ENCODE data around the gene TVP23C. TPM values are rescaled to one million over a fixed set of nuclear protein-coding genes. Genes with fewer than 3 reads are reported as not detected.
"Not testable (repeated sequence)": the region's sequence is repeated elsewhere in the genome, so short reads cannot be mapped to it uniquely, and the experiment has no call there.

Gene TVP23C
- total RNA-seq, 4 donors from 2014 or later: 8.4 to 24.0 (median 14.5) TPM

DNA sequence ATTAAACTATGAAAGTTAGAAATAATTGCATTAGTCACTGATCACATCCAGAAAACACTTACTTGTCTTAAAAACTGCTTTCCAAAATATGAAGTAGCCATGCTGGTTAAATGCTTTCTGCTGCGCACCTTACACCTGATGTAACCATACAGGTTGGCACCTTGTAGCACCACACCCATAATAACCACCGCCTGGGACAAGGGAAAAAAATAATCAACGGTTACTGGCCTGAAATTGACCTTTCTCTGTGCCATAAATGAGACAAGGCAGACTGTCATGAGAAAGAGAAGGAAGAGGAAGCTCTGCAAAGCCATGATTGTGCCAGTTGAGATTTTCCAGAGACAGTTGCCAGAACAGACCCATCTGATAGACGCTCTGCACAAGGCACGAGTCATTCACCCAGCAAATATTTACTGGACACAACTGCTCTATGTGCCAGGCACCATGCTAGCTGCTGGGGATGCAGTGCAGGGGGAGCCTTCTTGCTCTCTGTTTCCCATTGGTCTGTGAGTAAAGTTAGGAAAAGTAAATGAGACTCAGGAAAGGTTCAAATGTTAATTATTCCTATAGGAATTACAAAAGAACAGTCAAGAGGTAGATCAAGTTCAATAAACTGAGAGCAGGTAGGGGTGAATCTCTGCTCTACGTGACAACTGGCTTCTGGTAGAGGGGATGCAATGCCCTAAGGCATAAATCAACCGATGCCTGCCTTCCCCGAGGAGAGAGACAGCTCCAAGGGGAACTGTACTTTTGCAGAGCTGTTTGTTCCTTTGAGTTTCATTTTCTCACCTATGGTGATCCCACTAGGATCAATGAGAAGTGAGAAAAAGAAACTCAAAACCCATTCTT lies 22.7 kb downstream of the TVP23C start:
- DNase-seq (ENCODE audit: low spot score); ATAC-seq (ENCODE audit: low FRiP score): not testable (repeated sequence)

DNA sequence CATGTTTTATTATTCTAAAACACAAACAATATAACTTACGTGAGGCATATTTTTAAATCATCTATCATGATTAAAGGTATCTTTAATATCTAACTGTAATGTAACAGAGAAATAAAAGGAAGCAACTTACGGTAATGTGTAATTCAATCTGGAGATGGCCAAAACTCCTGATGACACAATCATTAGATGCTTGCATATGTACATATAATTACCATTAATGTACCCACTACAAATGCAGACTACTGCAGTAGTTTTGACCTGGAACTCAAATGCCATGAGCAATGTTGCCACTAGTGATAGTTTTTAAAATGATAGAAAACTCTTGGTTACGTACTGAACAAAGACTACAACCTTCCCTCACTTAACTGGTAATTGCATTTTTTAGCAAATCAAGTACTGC lies 30.2 kb downstream of the TVP23C start:
- not testable (repeated sequence) for ATAC-seq (ENCODE audit: low FRiP score); DNase-seq (ENCODE audit: low spot score)

DNA sequence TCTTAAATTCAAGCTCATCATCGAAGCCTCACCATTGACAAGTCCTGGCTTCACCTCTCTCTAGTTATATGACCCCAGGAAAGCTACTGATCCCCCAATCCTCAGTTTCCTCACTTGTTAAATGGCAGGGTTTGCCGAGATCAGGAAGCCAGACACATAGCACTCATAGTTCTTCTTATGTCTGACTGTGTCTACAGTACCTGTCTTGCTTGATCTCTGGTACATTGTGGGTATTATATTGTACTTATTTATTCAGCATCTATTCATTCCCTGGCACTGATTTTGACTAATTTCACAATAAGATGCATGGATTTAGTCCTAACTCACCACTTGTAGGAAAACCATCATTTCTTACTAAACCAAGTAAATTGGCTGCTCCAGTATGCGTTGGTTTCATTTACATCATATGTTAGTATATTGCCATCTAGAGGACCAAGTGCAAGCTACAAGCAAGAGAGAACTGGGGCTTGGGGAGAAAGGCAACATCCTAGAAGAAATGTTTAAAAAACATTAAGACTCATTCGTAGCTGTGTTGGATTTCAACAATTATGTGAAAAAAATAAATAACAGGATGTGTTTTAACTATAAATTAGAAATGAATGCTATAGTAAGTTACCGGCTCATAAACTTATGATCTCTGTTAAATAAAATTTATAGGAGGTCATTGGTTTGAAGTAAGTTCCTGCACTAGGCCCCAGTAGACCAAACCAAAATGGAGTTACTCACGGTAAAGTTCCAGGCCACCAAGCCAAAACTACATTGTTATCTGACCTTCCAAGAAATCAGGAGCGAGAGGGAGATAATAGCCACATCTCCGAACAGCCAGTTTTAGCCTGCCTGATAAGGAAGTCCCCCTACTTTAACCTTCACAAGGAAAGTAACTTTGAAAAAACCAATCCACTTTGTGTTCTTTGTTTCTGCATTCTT lies 36.7 kb downstream of the TVP23C start:
- DNase-seq (ENCODE audit: low spot score): not testable (repeated sequence)
- ATAC-seq (ENCODE audit: low FRiP score): peak; percentile 84

DNA sequence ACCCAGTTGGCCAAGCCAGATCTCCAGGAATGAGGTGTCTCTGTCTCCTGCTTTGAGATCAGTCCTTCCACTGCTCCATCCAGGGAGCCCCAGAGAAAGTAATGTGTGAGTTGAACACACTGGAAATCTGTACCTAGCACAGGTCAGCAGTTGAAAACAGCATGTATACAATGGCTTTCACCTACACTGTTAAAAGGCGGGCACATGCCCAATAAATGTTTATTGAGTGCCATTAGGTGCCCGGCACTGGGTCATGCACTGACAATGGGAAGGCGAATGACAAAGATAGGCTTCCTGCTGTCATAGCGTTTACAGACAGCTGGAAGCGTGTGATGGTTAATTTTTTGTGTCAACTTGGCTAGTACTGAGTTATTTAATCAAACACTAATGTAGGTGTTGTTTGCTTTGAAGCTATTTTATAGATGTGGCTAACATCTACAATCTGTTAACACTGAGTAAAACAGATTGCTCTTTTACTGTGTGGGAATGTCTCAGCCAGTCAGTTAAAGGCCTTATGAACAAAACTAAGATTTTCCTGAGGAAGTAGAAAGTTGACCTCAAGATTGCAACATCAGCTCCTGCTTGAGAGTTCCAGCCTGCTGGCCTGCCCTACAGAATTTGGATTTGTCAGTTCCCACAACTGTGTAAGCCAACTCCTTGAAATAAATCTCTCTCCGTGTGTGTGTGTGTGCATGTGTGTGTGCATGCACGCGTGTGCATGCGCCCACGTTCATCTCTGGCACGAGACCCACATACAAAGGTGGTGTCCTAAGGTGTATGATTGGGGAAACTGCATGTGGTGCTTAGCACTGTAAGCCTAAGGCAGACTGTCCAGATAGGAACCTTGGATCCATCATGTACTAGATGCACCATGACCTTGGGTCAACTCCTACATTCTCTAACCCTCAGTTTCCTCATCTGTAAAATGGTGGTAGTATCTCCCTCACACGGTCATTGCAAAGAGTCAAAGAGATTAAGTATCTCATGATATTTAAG lies 38.0 kb downstream of the TVP23C start:
- peak; percentile 63 for ATAC-seq (ENCODE audit: low FRiP score)
- DNase-seq (ENCODE audit: low spot score): not testable (repeated sequence)

DNA sequence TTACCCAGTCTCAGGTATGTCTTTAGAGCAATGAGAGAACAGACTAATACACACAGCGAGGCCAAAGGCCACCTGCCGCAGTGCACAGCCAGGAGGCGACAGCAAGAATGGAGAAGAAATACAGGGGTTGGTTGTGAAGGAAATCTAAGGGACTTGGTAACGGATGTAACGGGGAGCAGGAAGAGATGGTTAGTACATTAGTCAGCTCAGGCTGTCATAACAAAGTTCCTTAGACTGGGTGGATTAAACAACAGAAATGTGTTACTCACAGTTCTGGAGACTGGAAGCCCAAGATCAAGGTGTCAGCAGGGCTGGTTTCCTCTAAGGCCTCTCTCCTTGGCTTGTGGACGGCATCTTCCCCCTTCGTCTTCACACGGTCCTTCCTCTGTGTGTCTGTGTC lies 47.1 kb downstream of the TVP23C start:
- TF ChIP-seq, protein P1, sequence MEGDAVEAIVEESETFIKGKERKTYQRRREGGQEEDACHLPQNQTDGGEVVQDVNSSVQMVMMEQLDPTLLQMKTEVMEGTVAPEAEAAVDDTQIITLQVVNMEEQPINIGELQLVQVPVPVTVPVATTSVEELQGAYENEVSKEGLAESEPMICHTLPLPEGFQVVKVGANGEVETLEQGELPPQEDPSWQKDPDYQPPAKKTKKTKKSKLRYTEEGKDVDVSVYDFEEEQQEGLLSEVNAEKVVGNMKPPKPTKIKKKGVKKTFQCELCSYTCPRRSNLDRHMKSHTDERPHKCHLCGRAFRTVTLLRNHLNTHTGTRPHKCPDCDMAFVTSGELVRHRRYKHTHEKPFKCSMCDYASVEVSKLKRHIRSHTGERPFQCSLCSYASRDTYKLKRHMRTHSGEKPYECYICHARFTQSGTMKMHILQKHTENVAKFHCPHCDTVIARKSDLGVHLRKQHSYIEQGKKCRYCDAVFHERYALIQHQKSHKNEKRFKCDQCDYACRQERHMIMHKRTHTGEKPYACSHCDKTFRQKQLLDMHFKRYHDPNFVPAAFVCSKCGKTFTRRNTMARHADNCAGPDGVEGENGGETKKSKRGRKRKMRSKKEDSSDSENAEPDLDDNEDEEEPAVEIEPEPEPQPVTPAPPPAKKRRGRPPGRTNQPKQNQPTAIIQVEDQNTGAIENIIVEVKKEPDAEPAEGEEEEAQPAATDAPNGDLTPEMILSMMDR (IDR thresholded peaks at IDR 0.05): no peak

DNA sequence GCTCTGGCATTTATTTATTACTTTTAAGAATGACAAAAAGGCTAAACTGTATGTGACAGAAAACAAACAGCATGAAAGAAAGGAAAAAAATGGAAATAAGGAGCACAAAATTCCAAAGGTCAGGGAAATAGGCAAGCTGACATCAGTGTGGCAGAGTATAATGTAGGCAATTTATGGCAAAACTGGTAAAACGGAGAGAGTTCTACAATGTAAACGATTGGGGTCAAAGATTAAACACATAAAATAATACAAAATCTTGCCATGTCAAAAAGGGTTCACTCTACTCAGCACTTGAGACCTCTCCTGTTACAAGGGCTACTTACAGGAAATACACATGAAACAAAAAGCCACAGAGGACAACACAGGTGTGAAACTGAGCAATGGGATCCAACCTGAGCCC lies 48.8 kb downstream of the TVP23C start:
- DNase-seq (ENCODE audit: low spot score) (no peak), ATAC-seq (ENCODE audit: low FRiP score) (no peak)
- TF ChIP-seq, protein P1 (IDR thresholded peaks at IDR 0.05): no peak

More for the DNA sequence above, 47.1 kb downstream of the TVP23C start:
- no peak for DNase-seq (ENCODE audit: low spot score)
- ATAC-seq (ENCODE audit: low FRiP score): no peak

DNA sequence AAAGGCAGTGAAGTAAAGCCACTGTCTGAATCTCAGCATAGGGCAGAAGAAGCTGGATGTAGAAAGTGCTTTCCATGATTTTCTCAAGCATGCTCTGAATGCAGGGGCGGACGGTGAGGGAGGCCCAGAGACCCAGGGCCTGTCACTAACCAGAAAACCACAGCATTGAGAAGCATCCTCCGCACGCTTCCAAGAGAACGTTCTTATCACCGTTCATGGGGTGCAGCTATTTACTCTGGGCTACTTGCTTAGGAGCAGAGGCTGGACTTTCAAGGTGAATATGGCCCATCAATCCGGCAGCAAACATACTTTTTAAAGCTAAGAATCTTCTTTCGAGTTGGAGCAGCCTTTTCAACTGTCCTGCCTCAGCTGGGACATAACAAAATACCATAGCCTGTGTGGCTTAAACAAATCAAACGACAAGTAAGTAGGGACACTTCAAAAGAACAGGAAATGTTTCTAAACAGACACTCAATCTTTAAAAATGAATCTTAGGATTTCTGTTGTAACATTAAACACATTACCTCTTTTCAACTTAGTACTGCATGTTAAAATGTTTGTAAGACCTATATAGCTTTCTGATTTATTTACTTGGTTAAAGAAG lies 49.3 kb downstream of the TVP23C start:
- TF ChIP-seq, protein P1 (IDR thresholded peaks at IDR 0.05): no peak
- no peak for DNase-seq (ENCODE audit: low spot score)
- ATAC-seq (ENCODE audit: low FRiP score): no peak

DNA sequence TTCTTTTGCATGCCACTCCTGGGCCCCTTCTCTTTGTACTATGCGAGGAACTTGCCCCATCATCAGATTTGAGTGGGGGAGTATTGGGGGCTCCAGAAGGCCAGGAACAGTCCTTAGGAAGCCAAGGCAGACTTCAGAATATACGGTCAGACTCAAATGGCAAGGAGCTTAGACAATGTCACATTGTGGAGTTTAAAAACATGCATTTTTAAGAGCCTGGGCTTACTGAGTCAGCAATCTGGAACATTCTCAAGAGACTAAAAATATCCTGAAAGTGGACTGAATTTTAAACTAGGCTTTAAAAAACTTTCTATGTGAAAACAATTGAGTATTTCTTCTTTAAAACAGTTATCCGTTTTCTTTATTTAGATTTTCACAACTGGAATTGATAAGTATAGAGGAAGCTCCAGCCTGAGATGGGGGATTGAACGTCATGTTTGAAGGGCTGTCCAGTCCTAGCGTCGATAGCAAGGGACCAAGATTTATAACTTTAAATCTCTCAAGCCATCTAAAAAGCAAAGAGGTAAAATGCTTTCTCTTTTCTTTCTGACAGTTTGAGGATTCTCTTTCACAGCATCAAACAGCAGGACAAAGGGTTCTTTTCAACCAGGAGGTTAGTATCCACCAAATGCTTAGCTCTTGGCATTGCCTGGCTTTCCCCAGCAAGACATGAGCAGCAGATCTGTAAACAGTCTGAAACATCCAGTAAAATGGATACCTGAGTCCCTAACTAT lies 50.1 kb downstream of the TVP23C start:
- no peak for ATAC-seq (ENCODE audit: low FRiP score)
- TF ChIP-seq, protein P1 (IDR thresholded peaks at IDR 0.05): no peak
- no peak for DNase-seq (ENCODE audit: low spot score)

Measured in omental fat pad (tissue), 4 donors.